ENCODE data around the gene SETD2. TPM values are rescaled to one million over a fixed set of nuclear protein-coding genes. Genes with fewer than 3 reads are reported as not detected.

SETD2 gene
- polyA plus RNA-seq, 3 donors = 66.5 to 74.7 (median 67.2) TPM

DNA sequence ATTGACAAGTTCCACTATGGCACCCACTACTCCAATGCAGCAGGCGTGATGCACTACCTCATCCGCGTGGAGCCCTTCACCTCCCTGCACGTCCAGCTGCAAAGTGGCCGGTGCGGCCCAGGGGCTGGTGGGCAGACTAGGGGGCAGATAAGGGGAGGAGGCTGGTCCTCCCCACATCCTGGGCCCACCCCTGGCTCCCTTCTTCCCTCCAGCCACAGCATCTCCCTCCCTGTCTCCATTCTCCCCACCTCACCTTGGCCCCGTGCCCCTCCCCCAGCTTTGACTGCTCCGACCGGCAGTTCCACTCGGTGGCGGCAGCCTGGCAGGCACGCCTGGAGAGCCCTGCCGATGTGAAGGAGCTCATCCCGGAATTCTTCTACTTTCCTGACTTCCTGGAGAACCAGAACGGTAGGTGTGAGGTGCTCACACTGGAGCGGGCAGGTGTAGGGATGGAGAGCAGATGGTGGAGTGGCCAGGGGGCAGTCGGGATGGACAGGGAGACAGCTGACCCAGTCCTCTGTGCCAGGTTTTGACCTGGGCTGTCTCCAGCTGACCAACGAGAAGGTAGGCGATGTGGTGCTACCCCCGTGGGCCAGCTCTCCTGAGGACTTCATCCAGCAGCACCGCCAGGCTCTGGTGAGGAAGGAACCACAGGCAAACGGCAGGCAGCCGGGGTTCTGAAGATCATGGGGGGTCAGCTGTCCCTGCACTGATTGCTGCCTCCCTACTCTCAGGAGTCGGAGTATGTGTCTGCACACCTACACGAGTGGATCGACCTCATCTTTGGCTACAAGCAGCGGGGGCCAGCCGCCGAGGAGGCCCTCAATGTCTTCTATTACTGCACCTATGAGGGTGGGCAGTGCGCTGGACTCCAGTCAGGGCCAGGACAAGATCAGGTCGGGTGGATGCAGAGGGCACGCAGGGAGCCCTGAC, 158.4 kb downstream of the SETD2 start:
- DNase-seq (ENCODE audit: extremely low read depth in 1 of 11, low read depth in 9 of 11, low spot score in 4 of 11) = no peak

DNA sequence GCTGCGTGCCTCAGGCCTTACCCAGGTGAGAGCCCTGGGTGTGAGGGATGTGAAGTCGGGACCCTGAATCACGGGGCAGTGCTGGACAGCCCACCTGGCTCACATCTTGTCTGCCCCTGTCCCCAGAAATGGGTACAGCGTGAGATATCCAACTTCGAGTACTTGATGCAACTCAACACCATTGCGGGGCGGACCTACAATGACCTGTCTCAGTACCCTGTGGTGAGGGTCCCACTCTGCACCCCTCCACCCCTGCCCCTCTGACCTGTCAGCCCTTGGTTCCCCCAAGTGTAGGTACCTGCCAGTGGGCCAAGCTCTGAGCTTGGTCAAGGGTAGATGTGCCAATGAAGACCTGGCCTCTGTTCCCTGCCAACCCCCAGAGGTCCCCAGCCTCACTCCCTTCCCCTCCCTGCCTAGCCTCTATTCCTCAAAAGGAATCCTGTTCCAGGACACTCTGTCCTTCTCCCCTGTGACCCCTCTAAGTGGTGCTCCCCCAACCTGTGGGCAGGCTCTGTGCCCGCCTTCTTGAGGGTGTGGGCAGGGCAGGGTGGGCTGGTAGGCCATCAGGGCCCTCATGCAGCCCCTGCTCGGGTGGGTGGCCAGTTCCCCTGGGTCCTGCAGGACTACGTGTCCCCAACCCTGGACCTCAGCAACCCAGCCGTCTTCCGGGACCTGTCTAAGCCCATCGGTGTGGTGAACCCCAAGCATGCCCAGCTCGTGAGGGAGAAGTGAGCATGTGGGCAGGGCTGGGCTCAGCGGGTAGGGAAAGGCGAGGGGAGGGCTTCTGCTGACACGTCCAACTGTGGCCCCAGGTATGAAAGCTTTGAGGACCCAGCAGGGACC, 159.3 kb downstream of the SETD2 start:
- DNase-seq (ENCODE audit: extremely low read depth in 1 of 11, low read depth in 9 of 11, low spot score in 4 of 11) = no peak

DNA sequence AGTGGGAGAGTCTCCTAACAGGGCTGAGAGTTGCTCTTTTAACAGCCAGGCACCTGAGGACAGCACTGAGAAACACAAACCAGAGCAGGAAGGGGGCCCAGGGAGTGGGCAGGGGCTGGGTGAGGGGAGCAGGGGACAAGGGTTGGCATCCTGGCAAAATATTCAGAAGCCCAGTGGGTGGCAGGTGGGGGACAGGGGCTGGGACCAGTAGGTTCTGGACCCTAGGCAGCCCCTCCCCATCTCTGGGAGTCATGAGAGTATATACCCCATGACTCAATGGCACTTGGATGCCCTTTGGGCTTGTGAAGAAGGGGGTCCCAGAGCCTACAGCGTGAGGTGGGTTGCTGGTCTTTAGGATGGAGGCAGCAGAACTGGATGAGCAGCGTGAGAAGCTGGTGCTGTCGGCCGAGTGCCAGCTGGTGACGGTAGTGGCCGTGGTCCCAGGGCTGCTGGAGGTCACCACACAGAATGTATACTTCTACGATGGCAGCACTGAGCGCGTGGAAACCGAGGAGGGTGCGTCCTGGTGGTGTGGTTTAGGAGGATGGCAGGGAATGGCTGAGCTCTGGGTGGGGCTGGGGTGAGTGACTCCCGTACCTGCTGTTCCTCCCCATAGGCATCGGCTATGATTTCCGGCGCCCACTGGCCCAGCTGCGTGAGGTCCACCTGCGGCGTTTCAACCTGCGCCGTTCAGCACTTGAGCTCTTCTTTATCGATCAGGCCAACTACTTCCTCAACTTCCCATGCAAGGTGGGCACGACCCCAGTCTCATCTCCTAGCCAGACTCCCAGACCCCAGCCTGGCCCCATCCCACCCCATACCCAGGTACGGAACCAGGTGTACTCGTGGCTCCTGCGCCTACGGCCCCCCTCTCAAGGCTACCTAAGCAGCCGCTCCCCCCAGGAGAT, 160.2 kb downstream of the SETD2 start:
- DNase-seq (ENCODE audit: extremely low read depth in 1 of 11, low read depth in 9 of 11, low spot score in 4 of 11) = no peak

DNA sequence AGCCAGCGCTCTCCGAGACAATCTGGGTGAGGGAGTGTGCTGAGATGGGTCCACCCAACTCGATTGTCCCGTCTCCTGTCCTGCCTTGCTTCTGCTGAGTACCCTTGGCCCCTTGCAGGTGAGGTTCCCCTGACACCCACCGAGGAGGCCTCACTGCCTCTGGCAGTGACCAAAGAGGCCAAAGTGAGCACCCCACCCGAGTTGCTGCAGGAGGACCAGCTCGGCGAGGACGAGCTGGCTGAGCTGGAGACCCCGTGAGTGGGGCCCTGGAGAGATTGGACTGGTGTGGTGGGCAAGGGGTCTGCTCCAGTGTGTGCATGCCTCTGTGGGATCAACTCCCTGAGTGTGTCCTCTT, 160.9 kb downstream of the SETD2 start:
- no peak for DNase-seq (ENCODE audit: extremely low read depth in 1 of 11, low read depth in 9 of 11, low spot score in 4 of 11)

DNA sequence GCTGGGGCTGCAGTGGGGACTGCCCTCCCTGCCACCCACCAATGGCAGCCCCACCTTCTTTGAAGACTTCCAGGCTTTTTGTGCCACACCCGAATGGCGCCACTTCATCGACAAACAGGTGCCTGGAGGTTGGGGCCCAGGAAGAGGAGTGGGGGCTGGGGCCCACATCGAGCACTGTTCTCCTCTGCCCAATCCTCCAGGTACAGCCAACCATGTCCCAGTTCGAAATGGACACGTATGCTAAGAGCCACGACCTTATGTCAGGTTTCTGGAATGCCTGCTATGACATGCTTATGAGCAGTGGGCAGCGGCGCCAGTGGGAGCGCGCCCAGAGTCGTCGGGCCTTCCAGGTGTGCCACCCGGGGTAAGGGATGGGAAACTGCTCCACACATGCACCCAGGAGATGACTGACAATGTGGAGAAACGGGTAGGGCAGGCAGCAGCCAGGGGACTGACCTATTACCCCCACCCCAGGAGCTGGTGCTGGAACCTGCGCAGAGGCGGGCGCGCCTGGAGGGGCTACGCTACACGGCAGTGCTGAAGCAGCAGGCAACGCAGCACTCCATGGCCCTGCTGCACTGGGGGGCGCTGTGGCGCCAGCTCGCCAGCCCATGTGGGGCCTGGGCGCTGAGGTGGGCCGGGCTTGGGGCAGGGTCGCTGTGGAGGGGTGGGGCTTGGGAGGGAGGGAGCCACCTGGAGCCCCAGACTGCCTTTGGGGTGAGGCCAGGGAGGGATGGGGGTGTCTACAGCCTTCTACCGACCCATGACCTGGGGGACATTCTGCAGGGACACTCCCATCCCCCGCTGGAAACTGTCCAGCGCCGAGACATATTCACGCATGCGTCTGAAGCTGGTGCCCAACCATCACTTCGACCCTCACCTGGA, 161.5 kb downstream of the SETD2 start:
- no peak for DNase-seq (ENCODE audit: extremely low read depth in 1 of 11, low read depth in 9 of 11, low spot score in 4 of 11)

DNA sequence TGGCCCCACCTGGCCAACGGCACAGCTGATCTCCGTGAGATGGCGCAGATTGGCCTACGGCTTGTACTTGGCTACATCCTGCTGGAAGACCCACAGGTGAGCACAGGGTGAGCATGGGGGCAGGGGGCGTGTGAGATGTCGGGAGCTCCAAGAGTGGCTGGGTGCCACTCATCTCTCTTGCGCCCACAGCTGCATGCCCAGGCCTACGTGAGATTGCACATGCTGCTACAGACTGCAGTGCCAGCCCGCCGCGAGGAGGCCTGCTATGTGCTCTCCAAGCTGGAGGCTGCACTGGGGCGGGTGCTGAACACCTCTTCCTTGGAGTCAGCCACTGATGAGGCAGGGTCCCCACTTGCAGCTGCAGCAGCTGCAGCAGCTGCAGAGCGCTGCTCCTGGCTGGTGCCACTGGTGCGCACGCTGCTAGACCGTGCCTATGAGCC, 162.2 kb downstream of the SETD2 start:
- DNase-seq (ENCODE audit: extremely low read depth in 1 of 11, low read depth in 9 of 11, low spot score in 4 of 11) = no peak

DNA sequence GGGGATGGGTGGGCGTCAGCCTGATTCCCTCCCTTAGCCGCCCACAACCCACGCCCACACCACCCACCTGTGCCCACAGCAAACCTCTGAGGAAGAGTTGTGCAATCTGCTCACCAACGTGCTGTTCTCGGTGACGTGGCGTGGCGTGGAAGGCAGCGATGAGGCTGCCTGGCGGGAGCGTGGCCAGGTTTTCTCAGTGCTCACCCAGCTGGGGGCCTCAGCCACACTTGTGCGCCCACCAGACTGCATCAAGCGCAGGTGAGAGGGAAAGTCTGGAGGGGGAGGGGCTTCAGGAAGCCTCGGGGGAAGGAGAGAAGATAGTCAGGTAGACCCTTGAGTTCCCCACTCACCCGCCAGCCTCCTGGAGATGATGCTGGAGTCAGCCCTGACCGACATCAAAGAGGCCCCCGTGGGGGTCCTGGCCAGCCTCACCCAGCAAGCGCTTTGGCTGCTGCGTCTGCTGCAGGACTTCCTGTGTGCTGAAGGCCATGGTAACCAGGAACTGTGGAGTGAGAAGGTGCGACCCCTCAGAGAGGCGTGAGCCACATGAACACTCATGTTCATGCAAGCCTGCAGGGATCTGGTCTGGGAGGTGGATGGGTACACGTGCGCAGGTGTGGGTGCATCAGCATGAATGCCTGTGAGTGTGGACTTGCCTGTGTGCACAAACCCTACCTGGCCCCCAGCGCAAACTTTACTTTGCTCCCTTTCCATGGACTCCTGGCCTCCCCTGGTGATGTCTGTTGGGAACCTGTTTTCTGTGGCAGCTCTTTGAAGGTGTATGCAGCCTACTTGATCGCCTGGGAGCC, 162.8 kb downstream of the SETD2 start:
- DNase-seq (ENCODE audit: extremely low read depth in 1 of 11, low read depth in 9 of 11, low spot score in 4 of 11) = no peak

DNA sequence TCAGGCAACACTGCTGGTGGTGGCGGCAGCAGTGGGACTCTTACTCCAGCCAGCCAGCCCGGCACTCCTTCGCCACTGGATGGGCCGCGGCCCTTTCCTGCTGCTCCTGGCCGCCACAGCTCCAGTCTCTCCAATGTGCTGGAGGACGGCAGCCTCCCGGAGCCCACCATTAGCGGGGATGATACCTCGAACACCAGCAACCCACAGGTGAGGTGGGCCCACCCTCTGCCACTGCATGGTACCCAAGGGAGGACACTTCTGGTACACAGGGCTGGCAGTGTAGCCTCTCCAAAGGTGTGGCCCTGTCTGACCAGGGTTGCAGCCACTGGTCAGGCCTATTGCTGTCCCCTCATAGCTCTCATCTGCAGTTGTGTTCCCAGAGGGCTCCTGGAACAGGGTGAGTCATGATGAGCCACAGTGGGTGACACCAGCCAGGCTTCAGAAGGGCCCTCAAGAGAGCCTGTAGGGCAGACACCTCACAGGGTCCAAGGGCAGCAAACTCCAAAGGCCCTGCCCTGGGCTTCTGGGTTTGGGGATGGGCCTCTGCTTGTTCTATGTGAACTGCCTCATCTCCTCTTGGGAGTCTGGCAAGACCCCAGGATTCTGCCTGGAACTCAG, 163.6 kb downstream of the SETD2 start:
- no peak for DNase-seq (ENCODE audit: extremely low read depth in 1 of 11, low read depth in 9 of 11, low spot score in 4 of 11)

DNA sequence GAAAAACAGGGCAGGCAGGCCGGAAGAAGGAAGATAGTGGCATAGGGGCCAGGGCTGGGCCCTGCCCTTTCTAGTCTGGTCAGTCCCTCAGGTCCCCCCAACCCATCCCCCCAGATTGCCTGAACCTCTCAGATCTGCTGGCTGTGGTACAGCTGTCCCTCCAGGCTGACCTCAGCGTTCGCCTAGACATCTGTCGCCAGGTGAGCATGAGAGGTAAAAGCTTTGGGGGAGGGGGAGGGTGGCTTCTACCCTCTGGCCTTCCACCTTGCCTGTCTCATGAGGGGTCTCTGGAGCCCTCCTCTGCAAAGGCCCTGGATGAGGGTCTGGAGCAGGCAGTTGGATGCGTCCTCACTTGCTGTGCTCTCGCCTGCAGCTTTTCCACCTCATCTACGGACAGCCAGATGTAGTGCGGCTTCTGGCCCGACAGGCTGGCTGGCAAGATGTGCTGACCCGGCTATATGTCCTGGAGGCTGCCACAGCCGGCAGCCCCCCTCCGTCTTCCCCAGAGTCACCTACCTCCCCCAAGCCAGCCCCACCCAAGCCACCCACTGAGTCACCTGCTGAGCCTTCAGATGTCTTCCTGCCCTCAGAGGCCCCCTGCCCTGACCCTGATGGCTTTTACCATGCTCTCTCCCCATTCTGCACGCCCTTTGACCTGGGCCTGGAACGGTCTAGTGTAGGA, 164.3 kb downstream of the SETD2 start:
- no peak for DNase-seq (ENCODE audit: extremely low read depth in 1 of 11, low read depth in 9 of 11, low spot score in 4 of 11)

DNA sequence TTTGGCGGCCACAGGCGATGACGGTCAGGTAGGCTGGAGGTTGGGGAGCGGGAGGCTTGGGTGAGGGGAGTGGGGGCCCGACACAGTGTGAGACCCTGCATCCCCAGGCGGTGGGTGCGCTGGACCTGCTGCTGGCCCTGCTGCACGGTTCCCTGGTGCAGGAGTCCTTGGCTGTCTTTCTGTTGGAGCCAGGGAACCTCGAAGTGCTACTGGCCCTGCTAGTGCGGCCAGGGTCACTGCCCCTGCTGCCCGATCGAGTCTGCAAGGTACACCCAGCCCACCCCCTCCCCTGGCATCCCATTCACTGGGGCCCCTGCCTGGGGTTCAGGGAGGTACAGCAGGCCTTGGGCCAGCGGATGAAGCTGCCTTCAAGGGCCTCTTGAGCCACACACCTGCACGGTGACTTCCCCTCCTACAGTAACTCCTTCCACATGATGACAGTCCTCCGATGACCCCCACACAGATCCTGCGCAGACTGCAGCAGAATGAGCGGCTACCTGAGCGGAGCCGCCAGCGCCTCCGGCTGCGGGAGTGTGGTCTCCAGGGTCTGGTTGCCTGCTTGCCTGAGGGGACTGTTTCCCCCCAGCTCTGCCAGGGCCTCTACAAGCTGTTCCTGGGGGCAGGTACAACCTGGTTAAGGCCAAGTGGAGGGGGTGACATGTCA, 164.9 kb downstream of the SETD2 start:
- DNase-seq (ENCODE audit: extremely low read depth in 1 of 11, low read depth in 9 of 11, low spot score in 4 of 11) = no peak

DNA sequence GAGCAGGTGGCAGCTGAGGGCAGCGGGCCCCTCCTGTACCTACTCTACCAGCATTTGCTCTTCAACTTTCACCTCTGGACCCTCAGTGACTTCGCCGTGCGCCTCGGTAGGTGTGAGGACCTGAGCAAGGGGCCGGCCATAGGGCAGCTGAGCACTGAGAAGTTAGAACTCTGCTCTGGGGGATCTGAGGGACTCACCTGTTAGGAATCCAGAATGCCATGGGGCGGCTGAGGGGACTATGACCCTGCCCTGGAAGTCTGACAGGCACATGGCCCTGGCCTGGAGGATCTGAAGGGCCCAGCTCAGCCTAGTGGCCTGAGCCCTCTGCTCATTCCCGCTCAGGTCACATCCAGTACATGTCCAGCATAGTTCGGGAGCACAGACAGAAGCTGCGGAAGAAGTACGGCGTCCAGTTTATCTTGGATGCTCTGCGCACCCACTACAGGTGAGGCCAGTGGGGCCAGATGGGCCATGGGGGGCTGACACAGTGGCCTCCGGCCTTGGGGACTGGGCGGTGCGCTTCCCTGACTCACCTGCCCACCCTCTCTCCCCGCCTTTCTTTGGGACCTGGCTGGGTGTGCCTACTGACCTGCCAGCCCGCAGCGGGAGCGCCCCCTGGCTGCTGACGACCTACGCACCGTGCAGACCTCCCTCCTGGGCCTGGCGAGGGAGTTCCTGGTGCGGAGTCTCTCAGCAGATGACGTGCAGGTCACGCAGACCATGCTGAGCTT, 165.6 kb downstream of the SETD2 start:
- DNase-seq (ENCODE audit: extremely low read depth in 1 of 11, low read depth in 9 of 11, low spot score in 4 of 11) = peak in 2 of 11 donors; percentile 57 to 62

DNA sequence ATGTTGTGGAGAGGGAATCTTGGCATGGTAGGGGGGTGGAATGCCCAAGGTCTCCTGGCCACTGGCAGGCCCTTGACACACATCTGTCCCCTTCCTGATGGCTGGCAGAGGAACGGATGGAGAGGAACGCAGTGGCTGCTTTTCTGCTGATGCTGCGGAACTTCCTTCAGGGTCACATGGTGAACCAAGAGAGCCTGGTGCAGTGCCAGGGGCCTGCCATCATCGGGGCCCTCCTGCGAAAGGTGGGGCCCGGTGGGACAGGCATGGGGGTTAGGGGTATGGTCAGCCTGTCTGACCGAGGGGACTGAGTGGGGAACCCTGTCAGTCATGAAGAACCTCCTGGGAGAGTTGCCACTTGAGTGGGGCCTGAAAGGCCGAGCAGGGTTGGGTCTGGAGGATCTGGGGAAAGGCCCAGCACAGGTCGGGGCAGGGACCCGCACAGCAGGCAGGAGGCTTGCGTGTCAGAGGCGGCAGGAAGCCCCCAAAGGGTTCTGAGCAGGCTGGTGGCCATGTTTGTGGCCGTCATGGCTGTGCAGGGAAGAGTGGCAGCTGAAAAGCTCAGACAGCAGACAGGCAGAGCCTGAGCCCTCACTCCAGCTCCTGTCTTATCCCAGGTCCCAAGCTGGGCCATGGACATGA, 166.3 kb downstream of the SETD2 start:
- no peak for DNase-seq (ENCODE audit: extremely low read depth in 1 of 11, low read depth in 9 of 11, low spot score in 4 of 11)

DNA sequence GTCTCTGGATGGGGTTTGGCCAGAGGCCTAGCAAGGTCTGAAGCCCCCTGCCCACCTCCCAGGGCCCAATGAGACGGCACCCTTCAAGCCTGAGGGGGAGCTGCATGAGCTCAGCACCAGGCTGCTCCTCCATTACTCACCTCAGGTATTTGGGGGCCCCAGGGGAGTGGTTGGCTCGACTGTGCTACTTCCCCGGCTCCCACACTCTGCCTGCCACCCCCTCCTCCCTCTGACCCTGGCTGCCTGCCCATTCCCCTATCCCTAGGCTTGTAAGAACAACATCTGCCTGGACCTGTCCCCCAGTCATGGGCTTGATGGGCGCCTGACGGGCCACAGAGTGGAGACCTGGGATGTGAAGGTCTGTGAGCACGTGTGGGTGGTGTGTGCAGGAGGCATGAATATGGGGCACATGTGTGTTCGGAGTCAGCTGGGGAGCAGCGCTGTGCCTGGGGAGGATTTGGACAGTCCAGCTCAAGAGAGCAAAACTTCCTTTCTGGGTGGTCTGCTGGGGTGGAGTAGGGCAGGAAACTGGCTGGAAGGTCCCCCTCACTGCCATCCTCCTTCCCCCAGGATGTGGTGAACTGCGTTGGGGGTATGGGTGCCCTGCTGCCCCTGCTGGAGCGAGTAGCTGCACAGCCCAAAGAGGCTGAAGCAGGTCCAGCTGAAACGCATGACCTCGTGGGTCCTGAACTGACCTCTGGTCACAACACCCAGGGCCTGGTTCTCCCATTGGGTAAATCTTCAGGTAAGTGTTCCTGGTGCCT, 167.0 kb downstream of the SETD2 start:
- DNase-seq (ENCODE audit: extremely low read depth in 1 of 11, low read depth in 9 of 11, low spot score in 4 of 11) = no peak

DNA sequence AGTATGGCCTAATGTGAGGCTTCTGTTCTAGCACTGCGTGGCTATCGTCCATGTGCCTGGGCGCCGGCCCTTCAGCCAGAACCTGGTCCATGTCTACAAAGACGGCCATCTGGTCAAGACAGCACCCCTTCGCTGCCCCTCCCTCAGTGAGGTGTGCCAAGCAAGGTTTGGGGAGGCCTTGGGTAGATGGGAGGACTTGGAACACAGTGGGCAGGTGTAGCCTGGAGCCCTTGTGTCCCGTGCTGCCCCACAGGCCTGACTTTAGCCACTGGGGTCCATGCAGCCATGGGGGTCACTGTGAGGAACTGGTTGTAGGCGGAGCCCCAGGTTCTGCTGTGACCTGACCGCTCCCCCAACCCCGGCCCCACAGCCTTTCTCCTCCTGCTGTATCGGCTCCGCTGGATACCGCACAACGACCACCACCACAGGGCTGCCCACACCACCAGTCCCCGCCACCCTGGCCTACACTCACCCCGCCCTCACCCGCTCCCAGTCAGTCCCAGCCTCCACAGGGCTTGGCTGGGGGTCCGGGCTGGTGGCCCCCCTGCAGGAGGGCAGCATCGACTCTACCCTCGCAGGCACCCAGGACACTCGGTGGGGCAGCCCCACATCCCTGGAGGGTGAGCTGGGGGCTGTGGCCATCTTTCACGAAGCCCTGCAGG, 167.9 kb downstream of the SETD2 start:
- DNase-seq (ENCODE audit: extremely low read depth in 1 of 11, low read depth in 9 of 11, low spot score in 4 of 11) = no peak
